Loucy (cell line): ENCODE data around the gene CHST11.

Experiments used
- CTCF ChIP-seq: fragments of 200-600 bp; sonication (generic); conservative IDR thresholded peaks from 2 replicates; pipeline ENCODE4 v1.5.1; 2014; ENCODE audit warnings: mild to moderate bottlenecking, antibody characterized with exemption, low read length
- EZH2phosphoT487 ChIP-seq: fragments of 200-600 bp; IDR thresholded peaks from 2 replicates; pipeline ENCODE4 v1.6.1; 2018; ENCODE audit warnings: antibody characterized with exemption, mild to moderate bottlenecking, moderate library complexity, borderline replicate concordance

GRCh38 chr12:104747955-104748354, 291.2 kb downstream of the CHST11 start:
- TF ChIP-seq CTCF (no peak), EZH2phosphoT487 (no peak)
